Keratinocyte (primary cell): ENCODE data around the gene ANKRD27.
"Not testable (repeated sequence)": the region's sequence is repeated elsewhere in the genome, so short reads cannot be mapped to it uniquely, and the experiment has no call there.

ENCODE experiments used
- EZH2 ChIP-seq: IDR thresholded peaks from one replicate; pipeline ENCODE4 v1.6.1; 2012; ENCODE audit warnings: inconsistent platforms, mild to moderate bottlenecking, low read length, moderate library complexity
- TF ChIP-seq, protein P1 (sequence below), 3 experiments: IDR thresholded peaks in 1 of 3; conservative IDR thresholded peaks in 1 of 3; optimal IDR thresholded peaks in 1 of 3; 2 replicates in 2 of 3; 3 replicates in 1 of 3; pipeline versions ENCODE3 to v1.5.1; 2011; ENCODE audit warnings: low read length in 3 of 3, mild to moderate bottlenecking in 3 of 3, moderate library complexity in 2 of 3, control low read depth in 1 of 3, inconsistent platforms in 1 of 3; ENCODE audit not compliant: insufficient read depth in 2 of 3; ENCODE audit errors: extremely low read depth in 1 of 3

DNA sequence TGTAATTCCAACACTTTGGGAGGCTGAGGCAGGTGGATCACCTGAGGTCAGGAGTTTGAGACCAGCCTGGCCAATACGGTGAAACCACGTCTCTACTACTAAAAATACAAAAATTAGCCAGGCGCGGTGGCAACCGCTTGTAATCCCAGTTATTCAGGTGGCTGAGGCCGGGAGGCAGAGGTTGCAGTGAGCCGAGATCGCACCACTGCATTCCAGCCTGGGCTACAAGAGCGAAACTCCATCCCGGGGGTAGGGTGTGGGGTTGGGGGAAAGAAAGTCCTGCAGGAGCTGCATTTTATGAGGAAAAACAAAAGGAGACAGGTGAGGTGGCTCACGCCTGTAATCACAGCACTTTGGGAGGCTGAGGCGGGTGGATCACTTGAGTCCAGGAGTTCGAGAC is 22.6 kb downstream of the ANKRD27 start:
- not testable (repeated sequence) for TF ChIP-seq EZH2
- TF ChIP-seq, protein P1, sequence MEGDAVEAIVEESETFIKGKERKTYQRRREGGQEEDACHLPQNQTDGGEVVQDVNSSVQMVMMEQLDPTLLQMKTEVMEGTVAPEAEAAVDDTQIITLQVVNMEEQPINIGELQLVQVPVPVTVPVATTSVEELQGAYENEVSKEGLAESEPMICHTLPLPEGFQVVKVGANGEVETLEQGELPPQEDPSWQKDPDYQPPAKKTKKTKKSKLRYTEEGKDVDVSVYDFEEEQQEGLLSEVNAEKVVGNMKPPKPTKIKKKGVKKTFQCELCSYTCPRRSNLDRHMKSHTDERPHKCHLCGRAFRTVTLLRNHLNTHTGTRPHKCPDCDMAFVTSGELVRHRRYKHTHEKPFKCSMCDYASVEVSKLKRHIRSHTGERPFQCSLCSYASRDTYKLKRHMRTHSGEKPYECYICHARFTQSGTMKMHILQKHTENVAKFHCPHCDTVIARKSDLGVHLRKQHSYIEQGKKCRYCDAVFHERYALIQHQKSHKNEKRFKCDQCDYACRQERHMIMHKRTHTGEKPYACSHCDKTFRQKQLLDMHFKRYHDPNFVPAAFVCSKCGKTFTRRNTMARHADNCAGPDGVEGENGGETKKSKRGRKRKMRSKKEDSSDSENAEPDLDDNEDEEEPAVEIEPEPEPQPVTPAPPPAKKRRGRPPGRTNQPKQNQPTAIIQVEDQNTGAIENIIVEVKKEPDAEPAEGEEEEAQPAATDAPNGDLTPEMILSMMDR (optimal IDR thresholded peaks at IDR 0.05 in 1 of 3, IDR thresholded peaks at IDR 0.05 in 1 of 3, conservative IDR thresholded peaks at IDR 0.05 in 1 of 3; ENCODE audit: extremely low read depth in 1 of 3, insufficient read depth in 2 of 3, low read length in 3 of 3): not testable (repeated sequence)
